ENCODE data around the gene CTRB2.
A peak's percentile ranks its signal among the peaks of the same experiment; 100 is the strongest.

CTRB2 gene

GRCh38 chr16:75236232-75236631 lies 29.3 kb upstream of the CTRB2 start:
- no peak for ATAC-seq
- Mint-ChIP-seq H3K27ac (no peak overlapping the region), H3K4me3 (no peak overlapping the region), H3K36me3 (no peaks in the 10 kb centered on the region), H3K9me3 (no peaks in the 10 kb centered on the region), H3K4me1 (peaks cover 11% of the 10 kb centered on the region), H3K27me3 (peaks cover 96% of the 10 kb centered on the region)

DNA sequence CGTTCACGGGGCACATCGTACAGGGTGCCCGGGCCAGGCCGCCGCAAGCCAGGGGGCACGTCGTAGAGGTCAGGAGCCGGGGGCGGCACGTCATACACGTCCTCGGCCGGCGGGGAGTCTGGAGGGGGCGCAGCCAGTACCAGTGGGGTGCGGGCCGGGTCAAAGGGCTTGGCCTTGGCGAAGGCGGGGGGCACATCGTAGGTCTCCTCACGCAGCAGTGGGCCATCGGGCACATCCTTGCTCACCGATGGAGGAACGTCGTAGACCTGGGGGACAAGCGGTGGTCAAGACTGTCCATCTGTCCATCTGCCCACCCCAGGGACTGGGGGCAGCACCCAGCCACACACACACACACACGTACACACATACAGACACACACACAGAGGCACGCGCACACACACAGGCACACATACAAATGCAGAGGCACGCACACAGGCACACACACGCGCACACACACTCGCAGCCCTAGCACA lies 28.8 kb upstream of the CTRB2 start:
- Mint-ChIP-seq H3K4me1 (peaks cover 11% of the 10 kb centered on the region), H3K27ac (no peak overlapping the region), H3K36me3 (no peaks in the 10 kb centered on the region), H3K9me3 (no peaks in the 10 kb centered on the region), H3K27me3 (peaks cover 96% of the 10 kb centered on the region), H3K4me3 (no peak overlapping the region)
- peak; percentile 6 for ATAC-seq

- no peak overlapping the region for H3K4me3 Mint-ChIP-seq
- no peak overlapping the region for H3K27ac Mint-ChIP-seq
- no peaks in the 10 kb centered on the region for H3K36me3 Mint-ChIP-seq
- H3K4me1 Mint-ChIP-seq, result peaks cover 11% of the 10 kb centered on the region
- no peak for ATAC-seq
- peaks cover 96% of the 10 kb centered on the region for H3K27me3 Mint-ChIP-seq
- no peaks in the 10 kb centered on the region for H3K9me3 Mint-ChIP-seq
These were observed 28.1 kb upstream of the CTRB2 start for GRCh38 chr16:75234856-75235696.

GRCh38 chr16:75233611-75233938 lies 26.6 kb upstream of the CTRB2 start:
- ATAC-seq, result no peak
- Mint-ChIP-seq H3K9me3 (no peaks in the 10 kb centered on the region), H3K27me3 (peaks cover 96% of the 10 kb centered on the region), H3K4me1 (peaks cover 11% of the 10 kb centered on the region), H3K4me3 (no peak overlapping the region), H3K27ac (no peak overlapping the region), H3K36me3 (no peaks in the 10 kb centered on the region)

GRCh38 chr16:75231570-75231969 lies 24.6 kb upstream of the CTRB2 start:
- Mint-ChIP-seq H3K27ac (no peak overlapping the region), H3K36me3 (no peaks in the 10 kb centered on the region), H3K4me3 (no peak overlapping the region), H3K4me1 (peaks cover 11% of the 10 kb centered on the region), H3K9me3 (no peaks in the 10 kb centered on the region), H3K27me3 (peaks cover 96% of the 10 kb centered on the region)
- no peak for ATAC-seq

GRCh38 chr16:75230471-75231110 lies 23.6 kb upstream of the CTRB2 start:
- Mint-ChIP-seq H3K9me3 (no peaks in the 10 kb centered on the region), H3K27me3 (peaks cover 96% of the 10 kb centered on the region), H3K36me3 (no peaks in the 10 kb centered on the region), H3K4me3 (no peak overlapping the region), H3K27ac (no peak overlapping the region), H3K4me1 (peaks cover 11% of the 10 kb centered on the region)
- ATAC-seq, result no peak

DNA sequence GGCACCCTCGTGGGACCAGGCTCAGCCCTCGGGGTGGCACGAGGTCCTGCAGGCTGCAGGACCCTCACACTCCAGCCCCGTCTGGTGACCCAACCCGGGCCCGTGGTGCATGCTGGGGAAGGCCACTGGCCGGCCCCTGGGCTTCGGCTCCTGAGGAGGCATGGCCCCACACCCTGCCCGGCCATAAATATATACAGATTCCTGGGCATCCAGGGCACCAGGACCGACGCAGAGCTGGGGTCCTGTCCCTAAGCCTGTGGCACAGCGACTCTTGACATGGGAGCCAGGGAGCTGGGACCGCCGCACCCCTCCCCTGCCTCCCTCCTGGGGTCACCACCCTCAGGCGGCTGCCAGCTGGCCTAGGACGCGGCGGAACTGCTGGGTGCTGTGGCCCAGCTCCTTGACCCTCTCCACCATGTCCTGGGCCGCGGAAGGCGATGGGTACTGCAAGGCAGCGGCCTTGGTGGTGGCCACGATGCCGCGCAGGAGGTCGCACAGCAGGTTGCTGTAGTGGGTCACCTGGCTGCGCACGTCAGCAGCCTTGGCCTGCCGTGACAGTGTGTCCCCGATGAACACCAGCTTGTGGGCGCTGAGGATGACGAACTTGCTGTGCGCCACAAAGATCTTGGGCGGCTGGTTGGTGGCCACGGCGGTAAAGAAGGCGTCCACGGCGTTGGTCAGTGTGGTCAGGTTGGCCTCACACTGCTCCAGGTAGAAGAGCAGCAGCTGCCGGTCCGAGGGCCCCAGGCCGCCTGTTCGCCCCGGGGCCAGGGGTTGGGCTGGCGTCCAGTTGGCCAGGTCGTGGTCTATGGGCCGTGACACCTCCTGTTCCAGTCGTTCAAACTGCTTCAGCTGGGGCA lies 22.4 kb upstream of the CTRB2 start:
- ATAC-seq, result no peak

DNA sequence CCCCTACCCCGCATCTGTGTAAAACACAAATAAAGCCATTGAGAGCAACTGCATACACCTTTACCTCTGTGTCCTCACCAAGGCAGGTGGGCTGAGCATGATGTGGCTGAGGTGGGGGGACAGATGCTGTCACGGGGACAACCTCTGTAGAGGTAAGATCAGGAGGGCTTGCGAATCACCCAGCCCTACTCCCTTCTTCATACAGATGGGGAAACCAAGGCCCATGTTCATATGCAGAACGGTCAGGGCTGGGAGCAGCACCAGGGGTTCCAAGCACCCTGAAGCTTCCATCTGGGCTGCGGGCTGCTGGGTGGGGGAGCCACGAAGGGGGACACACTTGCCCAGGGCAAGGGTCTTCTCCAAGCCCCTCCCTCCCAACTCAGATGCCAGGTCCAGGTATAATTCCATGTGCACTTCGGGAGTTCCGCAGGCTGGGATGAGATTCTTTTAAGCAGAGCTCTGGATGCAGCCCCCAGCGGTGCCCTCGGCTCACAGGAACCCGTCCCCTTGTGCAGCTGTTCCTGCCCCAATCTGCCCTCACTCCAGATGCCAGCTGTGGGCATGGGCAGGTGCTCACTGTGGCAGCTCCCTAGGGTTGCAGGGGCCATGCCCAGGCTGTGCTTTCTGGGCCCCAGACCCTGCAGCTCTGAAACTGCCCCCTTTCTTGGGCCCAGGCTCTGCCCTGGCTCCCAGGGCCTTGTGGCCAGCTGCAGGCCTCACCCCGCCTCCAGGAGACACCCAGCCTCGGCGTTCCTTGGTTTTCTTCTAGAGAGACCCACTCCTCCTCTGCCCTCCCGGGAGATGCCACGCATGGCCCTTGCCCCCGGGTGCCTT lies 21.4 kb upstream of the CTRB2 start:
- H3K27me3 Mint-ChIP-seq, result peaks cover 92% of the 10 kb centered on the region

More for the DNA sequence above, 22.4 kb upstream of the CTRB2 start:
- Mint-ChIP-seq H3K36me3 (no peaks in the 10 kb centered on the region), H3K4me3 (no peak overlapping the region), H3K27ac (no peak overlapping the region), H3K4me1 (peaks cover 8% of the 10 kb centered on the region), H3K27me3 (peaks cover 98% of the 10 kb centered on the region), H3K9me3 (no peaks in the 10 kb centered on the region)

GRCh38 chr16:75227361-75228142 lies 20.6 kb upstream of the CTRB2 start:
- no peak for ATAC-seq
- Mint-ChIP-seq H3K27ac (no peak overlapping the region), H3K4me1 (no peaks in the 10 kb centered on the region), H3K4me3 (no peak overlapping the region), H3K36me3 (no peaks in the 10 kb centered on the region), H3K27me3 (peaks cover 85% of the 10 kb centered on the region), H3K9me3 (no peaks in the 10 kb centered on the region)

More for the DNA sequence above, 21.4 kb upstream of the CTRB2 start:
- Mint-ChIP-seq H3K4me3 (no peak overlapping the region), H3K9me3 (no peaks in the 10 kb centered on the region), H3K4me1 (no peaks in the 10 kb centered on the region), H3K36me3 (no peaks in the 10 kb centered on the region), H3K27ac (no peak overlapping the region)
- ATAC-seq, result no peak

GRCh38 chr16:75226550-75227360 lies 19.8 kb upstream of the CTRB2 start:
- Mint-ChIP-seq H3K36me3 (no peaks in the 10 kb centered on the region), H3K4me3 (no peak overlapping the region), H3K9me3 (no peaks in the 10 kb centered on the region), H3K4me1 (no peaks in the 10 kb centered on the region), H3K27me3 (peaks cover 87% of the 10 kb centered on the region), H3K27ac (no peak overlapping the region)
- no peak for ATAC-seq

- peaks cover 1% of the 10 kb centered on the region for H3K4me1 Mint-ChIP-seq
- H3K9me3 Mint-ChIP-seq, result no peaks in the 10 kb centered on the region
- H3K27ac Mint-ChIP-seq, result no peak overlapping the region
- H3K27me3 Mint-ChIP-seq, result peaks cover 78% of the 10 kb centered on the region
- no peak overlapping the region for H3K4me3 Mint-ChIP-seq
- no peak for ATAC-seq
- H3K36me3 Mint-ChIP-seq, result no peaks in the 10 kb centered on the region
These were observed 18.9 kb upstream of the CTRB2 start for GRCh38 chr16:75225678-75226515.

DNA sequence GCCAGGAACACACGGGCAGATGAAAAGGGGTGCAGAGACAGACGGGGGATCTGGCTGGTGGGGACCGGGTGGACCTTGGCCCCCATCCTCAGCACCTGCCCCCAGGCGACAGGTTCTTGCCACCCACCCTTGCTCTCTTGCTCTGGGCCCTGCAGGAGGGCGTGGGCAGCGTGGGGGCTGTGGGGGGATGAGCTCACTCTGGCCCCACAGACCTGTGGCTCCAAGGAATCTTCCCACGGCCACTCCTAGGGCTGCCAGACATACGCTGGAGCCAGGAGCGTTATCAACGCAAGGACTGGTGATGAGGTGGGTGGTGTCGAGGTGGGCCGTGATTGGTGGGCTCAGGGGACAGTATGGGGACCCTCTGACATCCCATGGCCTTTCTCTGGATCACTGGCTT lies 18.1 kb upstream of the CTRB2 start:
- Mint-ChIP-seq H3K4me3 (no peak overlapping the region), H3K27me3 (peaks cover 70% of the 10 kb centered on the region), H3K27ac (no peak overlapping the region), H3K4me1 (peaks cover 8% of the 10 kb centered on the region), H3K9me3 (no peaks in the 10 kb centered on the region), H3K36me3 (no peaks in the 10 kb centered on the region)
- no peak for ATAC-seq
